K562 (cell line): ENCODE results near the gene POLR3K. TPM values are rescaled to one million over a fixed set of nuclear protein-coding genes. Genes with fewer than 3 reads are reported as not detected.

ENCODE experiments used
- AFF4 ChIP-seq: sonication (generic); formaldehyde crosslinking; IDR thresholded peaks from 2 replicates; pipeline ENCODE4 v1.8.0; 2023; ENCODE audit warnings: mild to moderate bottlenecking, missing genetic modification reagents
- CBX1 ChIP-seq: sonication (generic); IDR thresholded peaks from 2 replicates; pipeline ENCODE4 v1.6.1; 2016; ENCODE audit warnings: antibody characterized with exemption, low read depth, mild to moderate bottlenecking
- DPF2 ChIP-seq: fragments of 450-650 bp; IDR thresholded peaks from 2 replicates; pipeline ENCODE4 v1.6.1; 2016
- EGR1 ChIP-seq: fragments of 450-650 bp; conservative IDR thresholded peaks from 2 replicates; pipeline ENCODE4 v1.6.1; 2017; ENCODE audit warnings: mild to moderate bottlenecking
- ERF ChIP-seq: fragments of 450-650 bp; formaldehyde crosslinking; IDR thresholded peaks from 2 replicates; pipeline ENCODE4 v1.4.0; 2020; ENCODE audit warnings: mild to moderate bottlenecking, mixed read lengths
- HDAC8 ChIP-seq: fragments of 450-650 bp; IDR thresholded peaks from 2 replicates; pipeline ENCODE4 v1.6.1; 2016; ENCODE audit warnings: mild to moderate bottlenecking, missing genetic modification characterization, moderate library complexity, missing compliant biosample characterization
- MTA1 ChIP-seq: fragments of 450-650 bp; IDR thresholded peaks from 2 replicates; pipeline ENCODE4 v1.6.1; 2017; ENCODE audit warnings: borderline replicate concordance
- NBN ChIP-seq: fragments of 450-650 bp; IDR thresholded peaks from 2 replicates; pipeline ENCODE4 v1.6.1; 2016; ENCODE audit warnings: low read depth, mild to moderate bottlenecking
- SMARCE1 ChIP-seq: fragments of 450-650 bp; IDR thresholded peaks from 2 replicates; pipeline ENCODE4 v1.7.1; 2016; ENCODE audit warnings: mild to moderate bottlenecking
- TAF9B ChIP-seq: fragments of 450-650 bp; IDR thresholded peaks from 2 replicates; pipeline ENCODE4 v1.6.1; 2018; ENCODE audit warnings: mild to moderate bottlenecking; ENCODE audit not compliant: partially characterized antibody
- U2AF2 ChIP-seq: fragments of 200-400 bp; formaldehyde crosslinking; optimal IDR thresholded peaks from 2 replicates; pipeline ENCODE3; 2017; ENCODE audit warnings: low read depth, mild to moderate bottlenecking, low read length
- XRCC4 ChIP-seq: IDR thresholded peaks from one replicate; pipeline ENCODE4 v1.6.1; 2011; ENCODE audit not compliant: insufficient read depth, insufficient read length; ENCODE audit errors: extremely low read depth
- ZBTB7A ChIP-seq: IDR thresholded peaks from 2 replicates; pipeline ENCODE4 v1.6.1; 2011; ENCODE audit warnings: low read depth, mild to moderate bottlenecking, low read length, moderate library complexity, borderline replicate concordance; ENCODE audit not compliant: control insufficient read depth
- ZNF263 ChIP-seq: sonication (generic); formaldehyde crosslinking; IDR thresholded peaks from 2 replicates; pipeline ENCODE4 v1.8.0; 2022; ENCODE audit warnings: mild to moderate bottlenecking, missing genetic modification reagents, borderline replicate concordance
- polyA plus RNA-seq, 8 experiments: library from polyadenylated mRNA; depleted of rRNA in 4 of 8; stranded (reverse) in 5 of 8; unstranded in 3 of 8; fragments of >200 nt; fragmentation: Nextera tagmentation in 2 of 8; fragmentation: Illumina TruSeq in 1 of 8; extraction: Ambion mirVana in 2 of 8; extraction: Trizol in 1 of 8; gene quantifications; 2 replicates each; pipeline versions ENCODE4 v1.2.1 to v1.2.3, GENCODE V29; 2011 to 2014; ENCODE audit warnings: inconsistent platforms in 1 of 8, missing spikeins in 1 of 8
- total RNA-seq, 7 experiments: library from RNA; depleted of rRNA in 6 of 7; stranded (reverse); fragments of >200 nt in 6 of 7; fragmentation: Illumina TruSeq in 2 of 7; extraction: Trizol in 2 of 7; gene quantifications; 2 replicates each; pipeline versions ENCODE4 v1.2.1 to v1.2.3, GENCODE V29; 2011 to 2021; ENCODE audit warnings: low replicate concordance in 1 of 7
- TF ChIP-seq, protein P1 (sequence below): sonication (generic); formaldehyde crosslinking; IDR thresholded peaks from 2 replicates; pipeline ENCODE4 v1.8.1; 2023; ENCODE audit warnings: mild to moderate bottlenecking, missing genetic modification reagents, moderate library complexity
- TF ChIP-seq, protein P2 (sequence below), 2 experiments: fragments of 450-650 bp; formaldehyde crosslinking in 1 of 2; IDR thresholded peaks; 2 replicates each; pipeline versions ENCODE4 v1.4.0 to v1.6.1; 2014 to 2020; ENCODE audit warnings: mild to moderate bottlenecking in 2 of 2, borderline replicate concordance in 1 of 2, low read depth in 1 of 2

The POLR3K gene
- total and polyA plus RNA-seq, 9 of the 15 experiments (the other 6 are each of a cell fraction or from before 2014, with no cell fraction given) = 42.1 to 315 (median 86.7) TPM

- TF ChIP-seq CBX1 = peak; percentile 91
- no peak for TF ChIP-seq ERF
- TF ChIP-seq XRCC4 = no peak
- TF ChIP-seq U2AF2 = no peak
- peak; percentile 54 for TF ChIP-seq EGR1
- peak; percentile 52; the same call in 1 of the 2 replicates for TF ChIP-seq ZNF263 (CRISPR knock-in tag)
- peak; percentile 49; the same call in 1 of the 2 replicates for TF ChIP-seq MTA1
- TF ChIP-seq TAF9B = no peak
- TF ChIP-seq AFF4 = 0 out of 2 replicates have a peak, but pooled peaks have one; percentile 81
- 0 out of 2 replicates have a peak, but pooled peaks have one; percentile 27 for TF ChIP-seq SMARCE1
- peak; percentile 70; the same call in 1 of the 2 replicates for TF ChIP-seq NBN
- TF ChIP-seq HDAC8 (tag) = no peak
- peak; percentile 79; the same call in 1 of the 2 replicates for TF ChIP-seq ZBTB7A
- TF ChIP-seq, protein P1, sequence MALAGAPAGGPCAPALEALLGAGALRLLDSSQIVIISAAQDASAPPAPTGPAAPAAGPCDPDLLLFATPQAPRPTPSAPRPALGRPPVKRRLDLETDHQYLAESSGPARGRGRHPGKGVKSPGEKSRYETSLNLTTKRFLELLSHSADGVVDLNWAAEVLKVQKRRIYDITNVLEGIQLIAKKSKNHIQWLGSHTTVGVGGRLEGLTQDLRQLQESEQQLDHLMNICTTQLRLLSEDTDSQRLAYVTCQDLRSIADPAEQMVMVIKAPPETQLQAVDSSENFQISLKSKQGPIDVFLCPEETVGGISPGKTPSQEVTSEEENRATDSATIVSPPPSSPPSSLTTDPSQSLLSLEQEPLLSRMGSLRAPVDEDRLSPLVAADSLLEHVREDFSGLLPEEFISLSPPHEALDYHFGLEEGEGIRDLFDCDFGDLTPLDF (CRISPR knock-in tag) = no peak
- TF ChIP-seq DPF2 = peak; percentile 51; the same call in 1 of the 2 replicates
- TF ChIP-seq, protein P2, sequence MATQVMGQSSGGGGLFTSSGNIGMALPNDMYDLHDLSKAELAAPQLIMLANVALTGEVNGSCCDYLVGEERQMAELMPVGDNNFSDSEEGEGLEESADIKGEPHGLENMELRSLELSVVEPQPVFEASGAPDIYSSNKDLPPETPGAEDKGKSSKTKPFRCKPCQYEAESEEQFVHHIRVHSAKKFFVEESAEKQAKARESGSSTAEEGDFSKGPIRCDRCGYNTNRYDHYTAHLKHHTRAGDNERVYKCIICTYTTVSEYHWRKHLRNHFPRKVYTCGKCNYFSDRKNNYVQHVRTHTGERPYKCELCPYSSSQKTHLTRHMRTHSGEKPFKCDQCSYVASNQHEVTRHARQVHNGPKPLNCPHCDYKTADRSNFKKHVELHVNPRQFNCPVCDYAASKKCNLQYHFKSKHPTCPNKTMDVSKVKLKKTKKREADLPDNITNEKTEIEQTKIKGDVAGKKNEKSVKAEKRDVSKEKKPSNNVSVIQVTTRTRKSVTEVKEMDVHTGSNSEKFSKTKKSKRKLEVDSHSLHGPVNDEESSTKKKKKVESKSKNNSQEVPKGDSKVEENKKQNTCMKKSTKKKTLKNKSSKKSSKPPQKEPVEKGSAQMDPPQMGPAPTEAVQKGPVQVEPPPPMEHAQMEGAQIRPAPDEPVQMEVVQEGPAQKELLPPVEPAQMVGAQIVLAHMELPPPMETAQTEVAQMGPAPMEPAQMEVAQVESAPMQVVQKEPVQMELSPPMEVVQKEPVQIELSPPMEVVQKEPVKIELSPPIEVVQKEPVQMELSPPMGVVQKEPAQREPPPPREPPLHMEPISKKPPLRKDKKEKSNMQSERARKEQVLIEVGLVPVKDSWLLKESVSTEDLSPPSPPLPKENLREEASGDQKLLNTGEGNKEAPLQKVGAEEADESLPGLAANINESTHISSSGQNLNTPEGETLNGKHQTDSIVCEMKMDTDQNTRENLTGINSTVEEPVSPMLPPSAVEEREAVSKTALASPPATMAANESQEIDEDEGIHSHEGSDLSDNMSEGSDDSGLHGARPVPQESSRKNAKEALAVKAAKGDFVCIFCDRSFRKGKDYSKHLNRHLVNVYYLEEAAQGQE (IDR thresholded peaks at IDR 0.05; ENCODE audit: borderline replicate concordance) = peak; percentile 94
- TF ChIP-seq, protein P2 (CRISPR knock-in tag; IDR thresholded peaks at IDR 0.05; ENCODE audit: low read depth) = peak; percentile 85
Observed at GRCh38 chr16:96935-97381, 43.5 kb upstream of the POLR3K start (continued).
